Activated T-cell treated with anti-CD3 and anti-CD28 coated beads, Interleukin-2, amount 50 U/mL, for 48 hours (primary cell): ENCODE results near the gene DOLPP1.
"Not testable (repeated sequence)": the region's sequence is repeated elsewhere in the genome, so short reads cannot be mapped to it uniquely, and the experiment has no call there.

Experiments
- DNase-seq, 2 experiments: peaks; one replicate each; pipeline ENCODE4 v3.0.0-alpha.2; 2020

DOLPP1 gene, protein sequence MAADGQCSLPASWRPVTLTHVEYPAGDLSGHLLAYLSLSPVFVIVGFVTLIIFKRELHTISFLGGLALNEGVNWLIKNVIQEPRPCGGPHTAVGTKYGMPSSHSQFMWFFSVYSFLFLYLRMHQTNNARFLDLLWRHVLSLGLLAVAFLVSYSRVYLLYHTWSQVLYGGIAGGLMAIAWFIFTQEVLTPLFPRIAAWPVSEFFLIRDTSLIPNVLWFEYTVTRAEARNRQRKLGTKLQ

DNA sequence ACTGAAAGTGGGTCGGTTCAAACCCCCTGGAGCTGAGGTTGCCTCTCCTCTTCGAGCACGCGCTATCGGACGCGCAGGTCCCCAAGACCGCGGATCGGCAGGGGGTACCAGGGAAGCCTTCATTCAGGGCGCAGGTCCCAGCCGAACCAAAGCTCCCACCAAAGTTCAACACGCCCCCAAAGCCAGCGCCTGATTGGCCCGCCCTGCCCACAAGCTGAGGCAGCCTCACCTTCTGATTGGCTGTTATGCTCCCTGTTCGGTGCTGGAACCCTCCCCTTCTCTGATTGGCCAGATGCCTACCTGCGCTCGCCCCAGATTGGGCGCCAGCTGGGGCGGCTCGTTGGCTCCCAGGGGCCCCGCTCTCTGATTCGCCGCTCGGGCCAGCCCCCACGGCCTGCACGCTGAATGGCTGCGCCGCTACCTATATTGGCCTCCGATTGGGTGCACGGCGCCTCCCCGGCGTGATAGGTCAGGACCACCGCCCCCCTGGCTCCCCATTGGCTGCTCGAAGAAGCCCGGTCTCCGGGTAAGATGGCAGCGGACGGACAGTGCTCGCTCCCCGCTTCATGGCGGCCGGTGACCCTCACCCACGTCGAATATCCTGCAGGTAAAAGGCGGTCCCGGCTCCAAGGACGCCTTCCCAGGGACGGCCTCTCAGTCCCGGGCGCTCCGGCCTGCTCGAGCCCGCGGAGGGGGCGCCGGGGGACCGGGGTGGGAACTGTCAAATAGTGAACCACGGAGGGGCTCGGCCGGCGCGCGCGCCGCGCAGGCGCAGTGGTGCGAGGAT, at the start of gene DOLPP1:
TSS of gene DOLPP1 (plus strand) at position 511 of the 787 bp plus-strand sequence. CDS start at position 532, 21 bp downstream.
- peak; percentile 98 to 99 for DNase-seq

DNA sequence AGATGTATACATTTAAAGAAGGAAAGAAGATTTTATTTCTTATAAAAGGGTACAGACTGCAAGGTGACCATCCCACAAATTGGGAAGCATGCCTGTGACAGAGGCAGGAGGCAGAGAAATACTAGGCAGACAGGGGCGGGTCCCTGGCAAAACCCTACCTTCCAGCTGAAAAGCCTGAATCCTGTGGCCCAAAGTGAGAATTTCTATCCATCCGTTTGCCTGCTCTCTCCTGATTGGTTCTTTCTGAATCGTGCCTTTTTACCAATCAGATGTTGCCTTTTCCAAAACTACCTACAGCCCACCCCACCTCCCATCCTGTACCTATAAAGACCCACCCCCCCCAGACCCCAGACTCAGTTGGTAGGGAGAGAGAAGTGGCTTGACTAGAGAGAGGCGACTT, 49.4 kb upstream of the DOLPP1 start:
- DNase-seq: no peak

DNA sequence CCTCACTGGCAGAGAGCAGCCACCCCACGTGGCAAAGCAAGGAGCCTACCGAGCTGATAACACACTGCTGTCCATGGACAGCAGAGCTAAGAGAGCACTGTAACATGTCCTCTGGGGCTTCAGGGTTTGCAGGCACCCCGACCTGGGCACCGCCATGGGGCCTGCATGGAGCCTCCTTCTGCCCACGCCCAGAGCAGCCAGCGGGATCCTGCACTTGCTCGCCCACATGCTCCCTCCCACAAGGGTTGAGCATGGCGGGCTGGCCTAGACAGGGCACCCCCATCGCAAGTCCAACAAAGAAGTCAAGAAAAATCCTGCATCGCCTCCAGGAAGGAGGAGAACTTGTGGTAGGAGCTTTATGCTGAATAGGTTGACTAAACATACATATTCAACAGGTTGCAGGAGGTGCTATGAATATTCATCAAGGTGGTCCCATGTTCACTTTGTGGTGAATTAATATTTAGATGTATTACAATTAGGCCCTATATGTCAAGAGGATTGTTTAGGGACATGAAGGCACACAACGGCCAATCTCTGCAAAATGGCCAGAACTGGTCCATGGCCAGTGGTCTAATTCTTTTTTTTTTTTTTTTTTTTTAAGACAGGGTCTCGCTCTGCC, 48.3 kb upstream of the DOLPP1 start:
- no peak for DNase-seq

DNA sequence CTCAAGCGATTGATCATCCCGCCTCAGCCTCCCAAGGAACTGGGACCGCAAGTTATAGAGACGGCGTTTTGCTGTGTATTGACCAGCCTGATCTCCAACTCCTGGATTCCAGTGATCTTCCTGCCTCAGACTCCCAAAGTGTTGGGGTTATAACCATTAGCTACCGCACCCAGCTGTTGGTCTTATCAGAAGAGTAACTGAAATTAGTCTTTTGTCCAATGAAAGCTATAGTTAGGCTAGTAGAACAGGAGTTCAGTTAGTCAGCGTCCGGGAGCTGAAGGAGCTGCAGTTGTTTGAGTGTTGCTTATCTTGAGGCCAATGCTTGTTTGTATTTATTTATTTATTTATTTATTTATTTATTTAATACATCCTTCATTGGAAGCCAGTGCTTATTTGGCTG, 47.7 kb upstream of the DOLPP1 start:
- DNase-seq: no peak

DNA sequence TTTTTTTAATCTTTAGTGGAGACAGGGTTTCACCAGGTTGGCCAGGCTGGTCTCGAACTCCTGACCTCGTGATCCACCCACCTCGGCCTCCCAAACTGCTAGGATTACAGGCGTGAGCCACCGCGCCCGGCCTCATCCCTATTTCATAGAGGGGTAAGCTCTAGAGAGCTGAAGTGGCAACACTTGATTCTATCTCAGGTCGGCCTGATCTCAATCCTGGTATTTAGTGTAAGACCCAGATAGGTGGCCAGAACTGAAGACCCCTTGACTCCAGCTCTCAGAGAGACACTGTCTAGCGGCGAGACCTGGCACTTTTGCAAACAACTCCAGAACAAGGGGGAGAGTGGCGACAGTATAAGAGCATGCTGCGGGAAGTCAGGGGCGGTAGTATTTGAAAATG, 45.1 kb upstream of the DOLPP1 start:
- DNase-seq: not testable (repeated sequence)

DNA sequence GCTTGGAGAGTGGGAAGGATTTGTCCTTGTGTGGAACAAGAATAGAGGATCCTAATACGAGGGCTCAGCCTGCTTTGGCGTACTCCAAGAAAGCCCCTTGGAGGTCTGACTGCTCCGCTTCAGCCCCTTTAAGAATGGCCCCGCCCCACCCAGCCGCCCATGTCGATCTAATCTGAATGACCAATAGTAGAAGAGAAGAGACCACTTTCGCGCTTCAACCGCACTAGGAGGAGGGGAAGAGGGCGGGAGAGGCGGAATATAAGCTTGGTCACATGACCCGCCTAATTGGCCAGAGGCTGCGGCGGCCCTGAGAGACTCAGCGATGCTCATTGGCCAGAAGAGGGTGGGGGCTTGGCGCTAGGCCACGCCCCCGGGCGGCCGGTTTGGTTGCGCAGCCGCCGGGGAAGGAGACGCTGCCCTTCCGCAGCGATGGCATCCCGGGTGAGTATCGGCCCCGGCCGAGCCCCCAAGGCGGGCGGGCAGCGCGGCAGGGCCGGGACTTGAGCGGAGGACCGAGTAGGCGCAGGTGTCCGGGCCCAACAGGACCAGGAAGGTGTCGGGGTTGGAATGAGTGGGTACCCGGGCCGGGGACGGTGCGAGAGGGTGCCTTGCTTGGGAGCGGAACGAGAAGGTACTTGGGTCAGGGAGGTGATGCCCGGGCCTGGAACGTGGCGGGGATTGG, 44.5 kb upstream of the DOLPP1 start, which contains the start of gene MIGA2:
TSS of gene MIGA2 (plus strand) at position 386 of the 682 bp plus-strand sequence. CDS start 3,969 bp downstream, outside the sequence.
- peak; percentile 94 for DNase-seq

DNA sequence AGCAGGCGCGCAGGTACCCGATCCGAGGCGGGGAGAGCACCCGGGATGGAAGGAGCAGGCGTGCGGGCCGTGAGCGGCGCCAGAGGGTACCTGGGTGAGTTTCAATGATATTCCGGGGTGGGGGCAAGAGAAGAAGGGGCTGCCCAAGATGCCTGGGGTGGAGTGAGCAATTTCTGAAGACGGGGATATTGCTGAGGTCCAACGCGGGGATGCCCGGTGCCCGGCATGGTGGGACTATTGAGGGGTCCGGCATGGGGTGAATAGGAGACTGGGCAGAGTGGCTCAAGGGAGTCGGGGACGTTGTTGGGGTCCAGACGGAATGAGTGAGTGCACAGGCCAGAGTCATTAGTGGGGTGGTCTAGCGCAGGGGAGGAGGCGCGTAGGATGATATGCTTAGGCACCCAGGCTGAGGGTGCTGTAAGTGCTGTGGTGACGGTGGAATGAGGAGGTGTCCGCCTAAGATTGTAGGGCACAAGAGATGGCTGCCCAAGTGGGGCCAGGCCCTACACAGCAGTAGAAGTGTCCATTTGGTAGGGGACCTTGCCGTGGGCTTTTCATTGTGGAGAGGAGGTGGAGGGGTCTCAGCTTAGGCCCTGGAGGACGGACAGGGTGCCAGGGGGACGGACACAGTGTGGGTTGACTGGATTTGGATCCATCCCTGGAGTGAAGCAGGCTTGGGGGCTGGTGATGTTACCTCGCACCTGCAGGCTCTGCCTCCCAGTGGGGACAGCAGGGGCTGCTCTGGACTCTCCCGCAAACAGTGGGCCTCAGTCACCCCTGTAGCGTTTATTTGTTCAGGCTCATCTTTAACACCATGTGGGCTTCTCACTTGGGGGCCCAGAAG, 43.8 kb upstream of the DOLPP1 start:
- DNase-seq: peak in 1 of 2 experiments; percentile 27

DNA sequence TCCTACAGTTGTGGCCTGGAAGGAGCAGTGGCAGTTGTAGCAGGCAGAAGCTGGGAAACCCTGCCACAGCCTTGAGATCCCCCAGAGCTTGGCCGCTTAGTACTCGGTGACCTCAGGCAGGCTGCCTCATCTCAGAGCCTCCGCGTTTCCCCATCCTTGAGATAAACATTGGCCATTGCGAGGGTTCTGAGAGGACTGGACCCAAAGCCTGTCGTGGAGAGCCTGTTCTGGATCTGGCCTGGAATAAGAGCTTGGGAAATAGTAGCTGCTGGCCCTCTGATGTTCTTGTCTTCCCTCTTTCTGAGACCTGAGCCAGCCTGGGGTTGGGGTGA, 43.2 kb upstream of the DOLPP1 start:
- DNase-seq: no peak

DNA sequence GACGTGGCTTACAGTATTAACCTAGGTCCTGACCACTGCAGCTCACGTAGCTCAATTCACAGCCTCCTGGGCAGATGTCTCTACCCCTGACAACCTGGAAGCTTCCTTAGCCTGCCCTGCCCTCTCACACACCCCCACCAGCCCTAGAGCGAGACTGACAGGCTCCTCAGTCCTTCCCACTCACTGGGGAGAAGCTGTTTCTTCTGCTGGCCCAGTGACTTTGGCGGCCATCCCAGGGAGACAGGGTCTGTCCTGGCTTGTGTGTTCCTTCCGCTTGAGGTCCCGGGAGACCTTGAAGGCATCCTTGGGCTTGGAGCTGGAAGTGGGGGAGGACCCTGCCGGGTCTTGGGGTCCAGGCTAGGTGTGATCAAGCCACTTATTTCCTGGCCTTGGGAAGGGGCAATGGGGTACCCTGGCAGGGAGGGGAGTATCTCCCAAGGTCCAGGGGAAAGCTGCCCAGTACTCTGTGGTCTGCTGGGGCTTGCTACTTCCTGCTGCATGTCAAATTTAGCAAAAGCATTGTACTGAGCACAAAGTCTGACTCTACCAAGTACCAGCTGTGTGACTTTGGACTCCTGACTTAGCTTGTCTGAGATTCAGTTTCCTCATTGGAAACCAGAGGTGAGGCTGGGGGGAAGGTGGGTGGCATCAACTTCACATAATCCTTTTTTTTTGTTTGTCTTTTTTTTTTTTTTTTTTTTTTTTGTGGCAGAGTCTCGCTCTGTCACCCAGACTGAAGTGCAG, 42.6 kb upstream of the DOLPP1 start:
- DNase-seq: no peak

DNA sequence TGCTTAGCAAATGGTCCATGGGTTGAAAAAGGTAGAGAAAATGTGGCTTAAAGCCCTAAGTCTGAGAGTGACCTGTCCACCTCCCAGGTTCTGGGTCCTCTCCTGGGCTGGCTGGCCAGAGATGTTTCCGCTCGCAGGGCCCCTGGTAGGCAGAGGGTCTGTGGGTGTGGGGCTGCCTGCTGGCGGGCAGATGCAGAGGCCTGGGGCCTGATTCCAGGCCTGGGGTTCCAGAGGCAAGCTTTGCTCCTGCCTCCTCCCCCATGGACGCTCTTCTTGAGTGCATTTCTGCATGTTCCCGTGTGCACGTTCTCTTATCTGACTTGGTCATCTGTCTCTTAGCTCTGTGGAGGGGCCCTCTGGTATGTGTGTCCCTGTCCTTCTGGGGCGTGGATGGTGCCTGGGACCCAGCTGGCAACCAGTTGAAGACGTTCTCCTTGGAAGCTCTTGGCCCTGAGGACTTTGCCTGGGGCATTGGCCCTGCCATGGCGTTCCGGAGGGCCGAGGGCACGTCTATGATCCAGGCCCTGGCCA, 40.7 kb upstream of the DOLPP1 start:
- DNase-seq: no peak

DNA sequence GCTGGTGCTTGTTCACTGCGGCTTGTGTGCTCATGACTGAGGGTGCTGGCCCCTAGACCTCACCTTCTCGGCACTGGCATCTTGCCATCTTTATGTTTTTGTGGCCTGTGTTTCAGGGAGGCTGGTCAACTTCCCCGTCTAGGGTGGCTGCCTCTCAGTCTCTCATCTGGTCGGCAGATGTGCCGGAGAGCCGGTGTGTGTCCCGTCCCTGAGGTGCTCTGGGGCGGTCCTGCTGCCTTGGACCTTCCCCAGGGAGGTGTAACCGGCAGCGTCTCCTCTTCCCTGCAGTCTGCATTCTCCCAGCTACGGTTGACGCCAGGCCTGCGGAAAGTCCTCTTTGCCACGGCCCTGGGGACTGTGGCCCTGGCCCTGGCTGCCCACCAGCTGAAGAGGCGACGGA, 38.9 kb upstream of the DOLPP1 start:
- DNase-seq: no peak

DNA sequence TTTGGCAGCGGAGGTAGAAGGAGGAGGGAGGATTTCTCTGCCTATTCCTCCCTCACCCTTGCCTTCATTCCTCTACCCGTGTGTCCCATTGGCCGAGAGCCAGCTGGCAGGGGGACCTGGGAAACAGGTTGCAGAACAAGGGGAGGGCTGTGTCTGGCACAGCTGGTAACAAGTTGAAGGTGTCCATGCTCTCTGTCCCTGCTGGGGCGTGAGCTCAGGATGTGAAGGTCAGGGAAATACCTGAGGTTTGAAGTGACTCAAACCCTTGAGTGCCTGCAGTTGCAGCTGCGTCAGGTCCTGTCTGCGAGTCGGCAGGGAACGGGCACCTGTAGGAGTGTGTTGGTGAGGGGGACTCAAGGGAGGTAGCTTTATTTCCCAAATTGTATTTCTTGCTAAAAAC, 28.3 kb upstream of the DOLPP1 start:
- DNase-seq: no peak

DNA sequence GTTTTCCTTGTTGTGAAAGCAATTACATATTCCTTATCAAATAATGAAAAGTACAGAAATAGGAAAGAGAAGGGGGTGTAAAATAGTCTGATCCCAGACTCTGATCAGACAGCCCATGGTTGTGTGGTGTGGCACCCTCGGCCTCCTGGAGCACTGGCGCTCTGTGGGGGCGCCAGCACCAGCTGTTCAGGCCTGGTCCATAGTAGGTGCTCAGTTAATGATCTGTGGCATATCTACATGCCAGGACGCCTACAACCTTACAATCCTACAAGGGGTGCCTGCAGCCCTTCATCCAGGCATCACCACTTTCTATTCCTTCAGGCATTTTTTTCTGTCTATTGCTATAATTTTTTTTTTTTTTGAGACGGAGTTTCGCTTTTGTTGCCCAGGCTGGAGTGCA, 27.9 kb upstream of the DOLPP1 start:
- DNase-seq: no peak

DNA sequence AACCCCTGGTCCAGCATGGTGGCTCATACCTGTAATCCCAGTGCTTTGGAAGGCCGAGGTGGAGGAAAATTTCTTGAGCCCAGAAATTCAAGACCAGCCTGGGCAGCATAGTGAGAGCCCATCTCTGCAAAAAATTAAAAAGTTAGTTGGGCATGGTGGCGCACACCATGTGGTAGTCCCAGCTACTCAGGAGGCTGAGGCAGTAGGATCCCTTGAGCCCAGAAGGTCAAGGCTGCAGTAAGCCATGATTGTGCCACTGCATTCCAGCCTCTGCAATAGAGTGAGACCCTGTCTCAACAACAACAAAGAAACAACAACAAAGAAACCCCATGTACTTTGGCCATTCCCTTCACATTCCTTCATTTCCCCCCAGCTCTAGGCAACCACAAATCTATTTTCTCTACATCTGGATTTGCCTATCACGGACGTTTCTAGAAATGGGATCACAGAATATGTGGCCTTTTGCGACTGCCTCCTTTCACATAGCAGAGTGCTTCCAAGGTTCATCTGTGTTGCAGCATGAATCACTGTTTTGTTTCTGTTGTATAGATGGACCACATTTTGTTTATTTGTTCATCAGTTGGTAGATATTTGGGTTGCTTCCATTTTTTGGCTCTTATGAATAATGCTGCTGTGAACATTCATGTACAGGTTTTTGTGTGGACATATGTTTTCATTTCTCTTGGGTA, 26.6 kb upstream of the DOLPP1 start:
- DNase-seq: no peak

DNA sequence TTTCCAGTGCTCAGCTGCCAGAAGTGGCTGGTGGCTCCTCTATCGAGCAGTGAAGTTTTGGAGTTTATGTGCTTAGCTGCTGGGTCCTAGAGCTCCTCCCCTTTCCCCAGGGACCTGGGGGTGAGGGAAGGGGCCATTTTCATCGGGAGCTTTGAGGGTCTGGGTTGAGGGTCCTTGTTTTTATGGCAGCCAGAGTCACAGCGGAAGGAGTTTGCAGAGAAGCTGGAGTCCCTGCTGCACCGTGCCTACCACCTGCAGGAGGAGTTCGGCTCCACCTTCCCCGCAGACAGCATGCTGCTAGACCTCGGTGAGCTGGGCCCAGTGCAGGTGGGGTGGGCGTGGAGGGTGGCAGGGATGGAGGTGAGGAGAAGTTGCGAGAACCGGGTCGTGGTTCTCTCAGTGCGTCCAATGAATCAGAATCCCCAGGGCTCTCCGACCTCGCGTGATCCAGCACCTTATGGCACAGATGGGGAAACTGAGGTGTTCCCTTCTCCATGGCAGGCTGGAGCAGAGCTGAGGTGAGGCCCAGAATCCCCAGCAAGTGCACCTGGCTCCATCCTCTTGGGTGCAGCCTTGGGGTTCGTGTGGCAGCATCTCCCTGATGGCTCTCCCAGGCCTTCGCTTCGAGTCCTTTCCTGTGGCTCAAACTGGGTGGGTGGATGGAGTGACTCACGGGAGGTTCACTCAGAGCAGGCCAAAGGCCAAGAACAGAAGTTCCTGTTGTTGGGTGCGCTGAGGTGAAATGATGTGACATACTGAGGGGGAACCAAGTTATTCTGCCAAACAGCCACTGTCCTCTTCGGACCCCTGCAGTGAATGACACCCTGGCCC, 21.7 kb upstream of the DOLPP1 start:
- DNase-seq: no peak

DNA sequence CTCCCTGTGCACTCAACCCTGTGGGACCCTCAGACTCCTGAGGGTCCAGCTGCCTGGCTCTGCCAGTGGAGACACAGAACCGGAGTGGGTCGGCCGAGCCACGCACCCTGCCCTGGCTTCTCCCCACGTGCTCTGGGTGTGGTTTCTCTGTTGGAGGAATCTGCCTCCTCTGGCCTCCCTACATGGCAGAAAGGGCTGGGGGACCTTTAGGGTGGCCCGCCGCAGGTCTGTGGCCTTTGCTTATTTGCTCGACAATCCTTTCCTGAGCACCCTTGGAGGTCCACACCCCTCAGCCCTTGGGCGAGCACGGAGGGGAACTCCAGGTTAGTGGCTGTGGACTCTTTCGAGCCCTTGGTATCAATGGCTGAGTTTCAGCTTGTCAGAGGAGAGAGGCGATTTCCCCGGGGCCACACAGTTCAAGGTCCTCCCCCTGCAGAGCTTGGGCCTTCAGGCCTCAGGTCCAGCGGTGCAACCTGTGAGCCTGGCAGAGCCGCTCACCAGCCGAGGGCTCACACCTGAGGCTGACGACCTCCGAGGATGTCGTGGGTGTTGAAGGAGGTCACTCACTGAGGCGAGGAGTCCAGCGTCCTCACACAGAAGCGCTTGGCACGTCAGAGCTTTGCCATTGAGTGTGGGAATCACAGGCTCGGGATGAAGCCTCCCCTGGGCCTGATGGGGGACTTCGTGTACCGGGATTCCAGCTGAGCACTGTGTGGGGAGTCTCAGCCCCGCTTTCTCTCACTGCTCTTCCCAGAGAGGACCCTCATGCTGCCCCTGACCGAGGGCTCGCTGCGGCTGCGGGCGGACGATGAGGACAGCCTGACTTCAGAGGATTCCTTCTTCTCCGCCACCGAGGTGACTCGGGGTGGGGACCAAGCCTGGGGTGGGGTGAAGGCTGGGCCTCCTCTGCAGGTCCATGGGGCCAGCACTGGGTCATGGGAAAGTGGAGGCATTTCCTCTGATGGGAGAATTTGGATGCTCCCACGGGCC, 20.8 kb upstream of the DOLPP1 start:
- DNase-seq: no peak

DNA sequence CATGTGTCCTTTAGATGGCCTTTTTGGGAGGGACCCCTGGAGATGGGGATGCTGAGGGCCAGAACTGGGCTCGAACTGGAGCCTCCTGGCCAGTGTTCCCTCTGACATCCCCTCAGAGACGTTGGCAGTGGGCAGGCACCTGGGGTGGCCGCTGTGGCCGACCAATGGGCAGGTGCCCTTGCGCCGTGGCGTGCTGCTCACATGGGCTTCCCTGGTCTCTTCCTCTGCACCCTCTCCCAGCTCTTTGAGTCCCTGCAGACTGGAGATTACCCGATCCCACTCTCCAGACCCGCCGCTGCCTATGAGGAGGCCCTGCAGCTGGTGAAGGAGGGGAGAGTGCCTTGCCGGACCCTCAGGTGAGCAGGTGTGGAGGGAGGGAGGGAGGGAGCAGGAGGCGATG, 19.9 kb upstream of the DOLPP1 start:
- no peak for DNase-seq

DNA sequence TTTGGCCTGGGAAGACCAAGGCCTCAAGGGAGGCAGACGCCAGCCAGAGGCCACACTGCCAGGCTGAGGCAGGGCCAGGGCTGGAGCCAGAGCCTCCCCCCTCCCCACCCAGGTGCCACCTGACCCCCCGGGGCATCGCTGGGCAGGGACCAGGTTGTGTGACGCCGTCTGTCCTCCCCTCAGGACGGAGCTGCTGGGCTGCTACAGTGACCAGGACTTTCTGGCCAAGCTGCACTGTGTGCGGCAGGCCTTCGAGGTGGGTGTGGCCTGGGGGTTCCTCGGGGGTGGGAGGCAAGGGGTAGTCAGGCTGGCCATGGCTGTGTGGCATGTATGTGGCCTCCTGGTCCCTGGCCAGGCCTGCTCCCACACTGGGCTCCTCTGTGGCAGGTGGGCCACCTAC, 17.9 kb upstream of the DOLPP1 start:
- DNase-seq: no peak

DNA sequence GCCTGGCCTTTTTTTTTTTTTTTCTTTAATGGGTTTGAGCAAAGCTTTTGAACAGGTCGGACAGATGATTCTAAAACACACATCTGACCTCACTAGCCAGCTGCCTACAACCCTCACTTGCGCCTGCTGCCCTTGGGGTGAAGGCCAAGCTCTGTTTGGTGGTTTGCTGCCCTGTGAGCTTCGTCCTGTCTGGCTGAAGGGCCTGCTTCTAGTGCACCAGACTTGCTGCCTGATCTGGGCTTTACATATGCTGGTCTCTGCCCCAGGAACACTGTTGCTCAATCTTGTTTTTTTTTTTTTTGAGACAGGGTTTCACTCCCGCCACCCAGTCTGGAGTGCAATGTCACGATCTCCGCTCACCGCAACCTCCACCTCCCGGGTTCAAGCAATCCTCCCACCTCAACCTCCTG, 16.4 kb upstream of the DOLPP1 start:
- DNase-seq: no peak
